GM19240 (cell line): ENCODE data around the gene CHKB.

Experiments used
- DNase-seq: peaks from one replicate; pipeline ENCODE4 v3.0.0; 2011; ENCODE audit warnings: low spot score; ENCODE audit not compliant: insufficient read length

Gene CHKB

DNA sequence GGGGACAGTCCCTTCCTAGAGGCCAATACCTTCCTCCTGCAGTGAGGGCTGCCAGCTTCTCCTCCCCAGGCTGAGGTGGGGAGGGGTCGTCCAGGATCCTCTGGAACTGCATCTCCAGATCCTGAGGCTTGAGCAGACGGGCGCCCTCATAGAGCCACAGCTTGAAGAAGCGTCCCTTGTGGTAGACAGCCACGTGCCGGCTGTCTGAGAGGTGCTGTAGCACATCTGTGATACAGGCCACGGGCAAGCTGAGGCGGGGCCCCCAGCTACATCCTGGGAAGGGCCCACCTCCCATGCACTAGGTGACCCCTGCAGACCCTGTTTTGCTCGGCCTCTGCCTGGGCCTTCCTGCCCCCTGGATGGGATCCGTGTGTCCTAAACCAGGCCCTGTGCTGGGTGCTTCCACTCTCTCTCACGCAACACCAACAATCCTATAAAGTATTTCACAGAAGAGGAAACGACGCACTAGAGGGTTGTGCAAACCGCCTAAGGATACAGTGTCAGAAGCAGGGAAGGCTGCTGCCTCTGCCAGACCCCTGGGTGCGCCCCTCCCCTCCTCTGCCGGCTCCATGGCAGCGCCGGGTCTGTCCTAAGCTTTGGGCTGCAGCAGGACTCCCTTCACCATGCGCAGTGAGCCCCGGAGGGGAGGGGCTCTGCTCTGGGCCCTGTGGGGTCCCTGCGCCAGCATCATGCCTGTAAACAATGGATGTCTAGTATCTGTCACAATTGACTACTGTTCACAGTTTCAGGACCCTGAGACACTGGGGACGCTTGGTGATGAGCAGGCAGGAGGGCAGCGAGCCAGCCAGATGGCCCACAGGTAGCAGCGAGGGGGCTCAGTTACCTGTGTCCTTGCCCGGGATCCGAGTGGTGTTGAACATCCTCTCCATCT lies 8.9 kb downstream of the CHKB start:
- no peak for DNase-seq

DNA sequence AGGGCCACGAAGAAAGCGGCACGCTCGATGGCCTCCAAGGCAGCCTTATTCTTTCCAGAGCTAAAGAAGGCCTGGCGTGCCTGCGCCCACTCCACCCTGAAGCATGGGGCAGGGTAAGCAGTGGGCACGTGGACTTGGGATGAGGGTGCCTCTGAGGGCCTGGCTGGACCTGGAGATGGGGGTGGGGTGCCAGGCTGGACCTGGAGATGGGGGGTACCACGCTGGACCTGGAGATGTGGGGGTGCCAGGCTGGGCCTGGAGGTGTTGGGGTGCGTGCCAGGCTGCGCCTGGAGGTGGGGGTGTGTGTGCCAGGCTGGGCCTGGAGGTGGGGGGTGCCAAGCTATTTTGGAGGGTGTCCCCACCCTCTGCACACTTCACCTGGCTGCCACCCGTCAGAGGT lies 9.7 kb downstream of the CHKB start:
- DNase-seq = no peak

DNA sequence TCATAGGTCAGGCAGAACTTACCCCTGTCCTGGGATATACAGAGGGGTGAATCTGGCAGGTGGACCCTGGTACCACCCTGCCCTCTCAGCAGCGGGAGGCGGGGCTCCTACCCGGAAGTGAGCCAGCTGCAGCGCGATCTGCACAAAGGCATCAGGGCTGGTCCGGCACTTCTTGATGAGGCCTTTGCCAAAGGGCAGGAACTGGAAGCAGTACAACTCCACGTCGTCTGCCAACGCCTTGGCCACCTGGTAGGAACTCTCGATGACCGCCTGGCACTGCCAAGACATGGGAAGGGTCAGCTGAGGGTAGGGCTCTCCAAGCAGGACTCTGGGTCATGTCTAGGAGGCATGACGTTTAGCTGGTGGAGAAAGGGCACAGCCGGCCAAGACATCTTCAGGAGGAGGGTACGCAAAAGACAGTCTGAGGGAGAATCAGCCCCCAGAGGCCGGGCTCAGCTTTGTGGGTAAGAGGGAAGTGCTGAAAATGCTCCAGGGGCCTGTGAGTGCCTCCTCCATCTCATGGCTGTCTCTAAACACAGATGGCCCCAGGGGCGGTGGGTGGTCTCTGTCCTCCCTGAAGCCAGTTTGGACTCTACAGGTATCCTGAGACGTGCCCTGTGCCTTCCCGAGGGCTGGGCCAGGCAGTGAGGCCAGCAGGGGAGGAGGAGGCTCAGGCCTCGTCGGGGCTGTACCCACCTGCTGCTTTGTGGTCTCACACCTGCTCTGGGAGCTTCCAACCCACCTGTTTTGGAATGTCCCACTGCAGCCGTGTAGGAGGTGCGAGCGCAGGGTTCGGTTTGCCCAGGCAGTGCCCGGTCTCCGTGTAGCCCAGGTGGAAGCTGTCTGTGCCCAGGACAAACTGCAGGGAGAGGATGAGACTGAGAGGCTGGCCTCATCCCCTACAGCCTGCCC lies 11.1 kb downstream of the CHKB start:
- DNase-seq = no peak

DNA sequence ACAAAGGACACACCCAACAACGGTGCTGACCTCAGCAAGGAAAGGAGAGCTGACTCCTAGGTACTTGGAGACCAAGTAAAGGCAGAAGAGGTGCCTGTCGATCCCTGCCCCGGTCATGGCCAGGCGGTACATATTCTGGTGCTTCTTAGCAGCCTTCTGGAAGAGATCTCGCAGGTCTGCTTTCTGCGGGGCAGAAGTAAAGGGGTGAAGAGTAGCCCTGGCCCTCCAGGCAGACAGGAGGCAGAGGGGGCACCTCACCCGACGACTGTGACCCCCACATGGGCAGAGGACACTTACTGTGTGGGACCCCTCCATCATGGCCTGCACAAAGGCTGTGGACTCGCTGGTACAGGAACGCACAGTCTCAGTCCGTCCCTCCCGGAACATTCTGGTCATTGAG lies 11.8 kb downstream of the CHKB start:
- no peak for DNase-seq

DNA sequence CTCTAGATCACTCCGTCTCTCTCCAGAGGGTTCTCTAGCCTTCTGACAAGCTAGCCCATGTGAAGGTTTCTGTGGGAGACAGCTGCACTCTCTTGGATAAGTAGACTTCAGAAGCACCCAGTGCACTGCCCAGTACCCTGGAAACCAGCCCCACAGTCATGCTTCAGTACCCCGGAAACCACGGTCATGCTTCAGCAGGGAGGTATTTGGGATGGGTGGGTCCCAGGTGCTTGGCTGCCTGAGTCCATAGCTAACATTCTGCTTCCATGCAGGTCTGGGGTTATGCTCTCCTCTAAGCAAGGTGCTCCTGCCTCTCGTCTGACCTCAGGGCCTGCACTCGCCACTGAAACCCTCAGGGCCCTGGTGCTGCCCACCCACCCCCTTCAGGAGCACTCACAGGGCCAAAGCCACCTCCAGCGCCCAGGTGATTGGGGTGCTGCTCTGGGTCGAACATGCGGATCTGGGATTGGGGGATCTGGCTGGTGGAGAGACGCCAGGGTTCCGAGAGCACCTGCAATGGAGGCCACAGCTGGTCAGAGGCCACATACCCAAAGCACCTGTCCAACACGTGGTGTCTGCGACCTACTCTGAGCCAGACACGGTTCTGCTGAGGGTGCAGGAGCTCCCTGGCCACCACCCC lies 12.6 kb downstream of the CHKB start:
- DNase-seq = no peak

DNA sequence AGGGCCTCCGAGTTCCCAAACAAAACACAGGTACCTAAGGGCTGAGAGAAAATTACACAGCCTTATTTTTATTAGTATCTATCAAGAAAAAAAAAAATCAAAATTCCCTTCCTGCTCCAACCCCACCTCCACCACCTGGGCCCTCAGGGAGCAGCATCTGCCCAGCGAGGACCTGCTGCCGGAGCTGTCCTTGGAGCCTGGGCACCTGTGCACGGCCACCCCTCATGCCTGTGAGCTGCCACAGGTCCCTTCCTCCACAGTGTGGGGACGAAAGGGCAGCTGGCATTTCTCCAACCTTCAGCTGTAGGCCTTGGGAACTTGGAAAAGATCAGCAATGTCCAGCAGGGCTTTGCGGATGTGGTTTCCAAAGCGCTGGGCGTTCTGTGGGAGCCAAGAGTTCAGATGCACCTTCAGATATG lies 13.6 kb downstream of the CHKB start:
- no peak for DNase-seq

DNA sequence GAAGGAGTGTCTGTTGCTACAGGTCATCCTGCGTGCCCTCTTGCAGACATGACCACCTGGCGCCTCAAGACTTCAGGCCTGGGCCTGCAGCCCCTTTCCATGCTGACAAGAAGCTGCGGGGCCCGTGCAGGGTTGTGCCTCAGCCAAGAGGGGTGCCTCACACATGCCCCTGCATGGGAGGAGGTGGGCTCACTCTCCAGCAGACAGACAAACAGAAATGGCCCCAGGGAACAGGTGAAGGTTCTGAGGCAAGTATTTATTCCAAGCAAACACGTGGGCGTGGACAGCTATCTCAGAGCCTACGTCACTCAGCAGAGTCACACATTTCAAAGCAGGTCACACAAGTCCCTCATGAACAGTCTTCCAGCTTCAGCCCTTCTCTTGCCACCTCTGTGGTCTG lies 14.0 kb downstream of the CHKB start:
- DNase-seq = no peak

DNA sequence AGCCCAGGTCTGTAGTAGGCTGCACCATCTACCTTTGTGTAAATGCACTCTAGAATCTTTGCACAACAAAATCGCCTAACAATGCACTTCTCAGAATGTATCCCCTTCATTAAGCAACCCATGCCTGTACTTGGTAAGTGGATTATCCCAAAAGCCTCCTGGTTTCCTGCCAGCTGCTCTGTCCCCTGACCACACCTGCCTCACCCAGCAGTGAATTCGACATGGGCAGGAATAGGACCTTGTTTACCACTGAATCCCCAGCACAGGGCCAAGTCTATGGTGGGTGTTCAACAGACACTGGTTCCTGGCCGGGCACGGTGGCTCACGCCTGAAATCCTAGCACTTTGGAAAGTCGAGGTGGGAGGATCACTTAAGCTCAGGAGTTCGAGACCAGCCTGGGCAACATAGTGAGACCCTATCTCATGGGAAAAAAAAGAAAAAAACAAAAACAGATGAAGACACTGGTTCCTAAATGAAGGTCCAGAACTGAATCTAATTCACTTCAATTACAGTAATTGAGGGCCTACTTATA lies 14.9 kb downstream of the CHKB start:
- no peak for DNase-seq

DNA sequence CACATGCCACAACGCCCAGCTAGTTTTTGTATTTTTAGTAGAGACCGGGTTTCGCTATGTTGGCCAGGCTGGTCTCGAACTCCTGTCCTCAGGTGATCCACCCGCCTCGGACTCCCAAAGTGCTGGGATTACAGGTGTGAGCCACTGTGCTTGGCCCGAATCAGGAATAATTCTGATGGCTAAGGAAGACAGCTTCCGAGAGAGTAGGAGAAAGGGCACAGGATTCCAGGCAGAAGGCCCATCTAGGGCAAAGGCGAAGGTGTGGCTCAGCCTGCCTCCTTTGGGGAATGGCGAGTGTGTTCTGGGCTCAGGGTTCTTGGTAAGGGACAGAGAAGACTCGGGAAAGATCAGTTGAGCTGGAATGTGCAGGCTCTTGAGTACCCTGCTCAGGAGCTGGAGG lies 18.4 kb downstream of the CHKB start:
- DNase-seq = no peak

DNA sequence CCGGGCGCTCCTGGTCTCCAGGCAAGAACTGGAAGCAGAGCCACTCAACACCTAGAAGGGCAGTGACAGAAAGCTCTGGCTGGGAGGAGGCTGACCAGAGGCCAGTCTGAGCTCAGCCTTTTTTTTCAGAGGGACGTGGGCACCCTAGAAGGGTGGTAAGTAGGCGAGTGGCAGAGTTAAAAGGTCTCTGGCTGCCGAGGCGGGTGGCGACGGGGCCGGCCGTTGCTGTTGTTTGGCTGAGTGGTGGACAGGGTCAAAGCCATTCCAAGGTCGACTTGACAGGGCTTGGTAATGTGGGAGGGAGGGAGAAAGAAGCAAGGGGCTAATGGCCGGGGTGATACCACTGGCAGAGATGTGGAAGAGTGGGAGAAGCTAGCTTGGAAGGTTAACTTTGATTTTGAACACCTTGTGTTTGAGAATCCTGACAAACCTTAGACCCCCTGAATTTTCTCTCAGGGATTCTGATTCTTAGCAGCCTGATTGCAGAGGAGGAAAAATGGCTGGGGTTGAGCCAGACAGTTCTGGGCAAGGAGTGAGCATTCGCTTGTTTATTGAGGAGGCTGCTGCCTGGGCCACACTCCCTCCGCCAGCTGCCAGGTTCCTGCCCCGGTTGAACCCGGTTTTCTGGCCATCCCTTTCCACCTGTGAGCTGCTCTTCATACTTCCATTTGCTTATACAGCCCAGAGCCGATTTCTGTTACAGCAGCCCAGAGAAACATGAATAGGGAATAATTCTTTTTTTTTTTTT lies 19.1 kb downstream of the CHKB start:
- DNase-seq = no peak

DNA sequence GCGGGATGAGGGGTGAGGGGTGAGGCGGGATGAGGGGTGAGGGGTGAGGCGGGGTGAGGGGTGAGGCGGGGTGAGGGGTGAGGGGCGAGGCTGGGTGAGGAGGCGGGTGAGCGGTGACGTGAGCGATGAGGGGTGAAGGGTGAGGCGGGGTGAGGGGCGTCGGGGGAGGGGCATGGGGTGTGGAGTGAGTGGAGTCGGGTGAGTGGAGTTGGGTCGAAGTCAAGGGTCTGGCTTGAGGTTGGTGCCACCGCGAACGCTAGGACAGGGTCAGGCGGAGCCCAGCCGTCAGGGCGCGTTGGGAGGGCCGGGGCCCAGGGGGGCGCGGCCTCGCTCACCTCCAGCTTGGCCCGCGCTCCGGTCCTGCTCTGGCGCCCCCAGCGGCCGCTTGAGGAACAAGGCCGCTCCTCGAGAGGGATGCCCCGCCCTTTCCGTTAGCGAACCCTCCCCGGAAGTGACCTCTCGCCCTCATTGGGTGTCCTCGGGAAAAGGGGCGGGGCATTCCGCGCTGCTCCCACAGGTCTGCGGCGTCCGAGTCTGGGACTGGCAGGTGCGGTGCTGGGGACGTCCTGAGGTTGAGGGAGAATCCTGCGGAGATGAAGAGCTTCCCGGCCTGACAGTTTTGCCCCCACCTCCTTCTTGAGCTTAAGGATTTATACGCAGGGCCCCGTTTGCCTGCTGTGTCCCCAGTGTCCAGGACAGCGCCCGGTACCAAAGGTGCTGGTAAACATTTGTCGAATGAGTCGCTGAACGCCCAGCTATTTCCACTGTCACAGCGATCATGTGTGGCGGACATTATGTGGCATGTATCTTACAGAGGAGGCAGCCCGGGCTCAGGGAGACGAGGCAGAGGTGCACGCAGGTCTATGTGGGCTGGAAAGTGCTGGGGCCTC lies 19.9 kb downstream of the CHKB start, which contains the start of gene SYCE3:
SYCE3 (minus strand) TSS at position 397 of the 890 bp plus-strand sequence. CDS start 6,514 bp downstream, outside the sequence.
- DNase-seq = peak; percentile 95

DNA sequence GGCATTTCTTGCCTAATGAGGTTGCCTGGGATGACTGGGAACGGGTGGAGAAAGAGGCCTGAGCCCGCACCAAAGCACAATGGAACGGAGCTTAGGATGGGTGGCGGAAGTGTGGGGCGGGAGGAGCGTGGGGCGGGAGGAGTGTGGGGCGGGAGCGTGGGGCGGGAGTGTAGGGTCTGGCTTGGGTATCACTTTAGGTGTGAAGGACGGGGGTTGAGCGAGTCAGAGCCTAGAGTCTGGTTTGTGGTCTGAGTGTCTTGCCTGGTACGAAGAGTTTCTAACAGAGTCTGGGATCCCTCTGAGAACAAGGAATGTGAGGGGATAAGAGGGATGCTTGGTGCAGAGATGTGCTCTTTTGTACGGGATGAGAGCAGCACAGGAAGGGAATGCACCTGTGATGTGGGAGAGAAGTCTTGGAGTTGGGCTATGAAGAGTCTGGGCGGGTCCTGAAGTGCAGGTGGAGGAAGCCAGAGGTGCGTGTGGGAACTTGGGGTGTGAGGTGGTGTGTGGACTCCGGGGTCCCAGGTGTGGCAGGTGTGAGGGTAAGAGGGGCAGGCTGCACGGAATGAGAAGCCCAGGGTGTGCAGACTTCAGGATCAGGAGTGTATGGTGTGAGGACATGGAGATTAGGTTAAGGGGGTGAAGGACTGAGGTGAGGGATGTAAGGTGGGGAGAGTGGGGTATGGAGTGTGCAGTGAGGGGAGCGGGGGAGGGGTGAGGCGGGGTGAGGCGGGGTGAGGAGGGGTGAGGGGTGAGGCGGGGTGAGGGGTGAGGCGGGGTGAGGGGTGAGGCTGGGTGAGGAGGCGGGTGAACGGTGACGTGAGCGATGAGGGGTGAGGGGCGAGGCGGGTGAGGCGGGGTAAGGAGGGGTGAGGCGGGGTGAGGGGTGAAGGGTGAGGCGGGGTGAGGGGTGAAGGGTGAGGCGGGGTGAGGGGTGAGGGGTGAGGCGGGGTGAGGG lies 21.0 kb downstream of the CHKB start:
- DNase-seq = no peak

DNA sequence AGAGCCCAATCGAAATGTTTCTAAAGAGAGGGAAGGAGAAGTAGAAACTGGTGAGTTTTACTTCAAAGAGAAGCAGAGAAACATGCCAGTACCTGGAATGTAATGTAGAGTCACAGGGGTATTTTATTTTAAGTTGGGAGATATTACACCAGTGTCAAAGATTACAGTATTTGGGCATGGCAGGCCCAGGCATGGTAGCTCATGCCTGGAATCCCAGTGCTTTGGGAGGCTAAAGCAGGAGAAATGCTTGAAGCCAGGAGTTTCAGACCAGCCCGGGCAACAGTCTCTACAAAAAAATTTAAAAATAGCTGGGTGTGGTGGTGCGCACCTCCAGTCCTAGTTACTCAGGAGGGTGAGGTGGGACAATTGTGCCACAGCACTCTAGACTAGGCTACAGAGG lies 22.6 kb downstream of the CHKB start:
- no peak for DNase-seq

DNA sequence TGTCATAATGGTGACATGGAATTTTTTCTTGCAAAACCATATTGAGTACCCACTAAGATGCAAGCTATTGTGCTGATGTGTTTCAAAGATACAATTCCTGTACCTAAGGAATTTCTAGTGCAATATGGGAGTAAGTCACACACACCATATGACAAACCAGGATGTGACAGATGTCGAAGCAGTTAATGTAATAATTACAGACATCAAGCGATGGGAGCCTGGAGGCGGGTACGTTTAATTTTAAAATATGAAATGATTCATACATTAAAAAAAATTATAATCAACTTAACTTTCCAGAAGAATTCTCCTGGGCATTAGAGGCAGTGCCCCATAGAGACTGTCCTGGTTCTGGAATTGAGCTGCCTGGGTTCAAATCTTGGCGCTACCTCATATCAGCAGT lies 25.9 kb downstream of the CHKB start:
- no peak for DNase-seq

DNA sequence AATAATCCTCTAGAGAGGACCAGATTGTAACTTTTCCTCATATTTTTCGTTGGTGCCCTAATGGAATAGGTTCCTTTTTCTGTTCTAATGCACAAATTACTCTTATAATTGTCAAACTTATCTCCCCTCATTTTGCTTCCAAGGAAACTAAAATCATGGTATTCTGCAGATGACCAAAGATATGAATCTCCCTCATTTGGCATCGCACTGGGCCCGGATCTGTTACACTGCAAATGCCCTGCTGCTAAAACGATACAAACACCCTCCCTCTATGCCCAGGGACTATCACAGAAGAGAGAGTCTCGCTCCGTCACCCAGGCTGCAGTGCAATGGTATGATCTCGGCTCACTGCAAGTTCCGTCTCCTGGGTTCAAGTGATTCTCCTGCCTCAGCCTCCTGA lies 29.3 kb downstream of the CHKB start:
- DNase-seq = no peak

DNA sequence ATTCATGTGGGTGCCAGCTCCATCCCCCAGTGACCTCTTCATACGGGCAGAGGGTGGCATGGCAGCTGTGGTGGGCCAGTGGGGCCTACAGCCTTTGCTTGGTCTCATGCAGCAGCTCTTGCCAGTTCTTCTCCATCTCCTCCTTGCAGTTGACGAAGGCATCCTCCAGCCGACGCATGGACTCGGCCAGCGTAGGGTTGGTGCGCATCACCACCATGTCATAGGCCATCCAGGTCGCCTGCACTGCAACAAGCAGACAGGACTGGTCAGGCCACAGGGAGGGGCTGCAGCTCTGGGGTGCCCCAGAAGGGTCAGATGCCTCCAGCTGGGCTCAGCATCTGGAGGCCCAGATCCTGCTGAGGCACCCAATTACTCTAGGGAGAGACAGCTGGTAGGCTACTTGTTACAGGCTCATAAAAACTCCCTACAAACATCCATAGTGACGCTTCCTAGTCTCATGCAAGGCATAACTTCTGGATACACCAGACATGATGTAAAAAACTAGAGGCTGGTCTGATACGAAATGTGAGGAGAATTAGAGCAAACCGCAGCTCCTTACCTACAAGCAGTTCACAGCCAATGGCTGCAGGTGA lies 31.4 kb downstream of the CHKB start:
- DNase-seq = no peak

DNA sequence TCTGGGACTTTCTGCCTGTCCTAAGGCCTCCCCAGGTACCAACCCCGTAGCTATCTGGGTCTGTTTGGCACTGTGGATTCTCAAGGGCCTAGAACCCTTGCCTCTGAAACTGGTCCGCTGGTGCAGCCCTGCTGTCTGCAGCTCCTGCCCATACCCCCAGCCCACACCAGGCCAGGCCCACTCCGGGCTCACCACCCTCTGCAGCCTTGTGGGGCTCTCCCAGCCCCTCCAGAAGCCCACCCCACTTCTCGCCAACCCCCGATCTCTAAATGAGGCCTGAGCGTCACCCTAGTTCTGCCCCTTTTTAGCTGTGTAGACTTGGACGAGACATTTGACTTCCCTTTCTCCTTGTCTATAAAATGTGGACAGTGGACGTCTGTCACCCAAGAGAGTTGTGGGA lies 32.3 kb downstream of the CHKB start:
- DNase-seq = no peak
